ENCODE measurements around the gene FAT1. TPM values are rescaled to one million over a fixed set of nuclear protein-coding genes. Genes with fewer than 3 reads are reported as not detected.

FAT1 gene
- total and polyA plus RNA-seq, 12 donors: 20.4 to 131 (median 75.5) TPM

DNA sequence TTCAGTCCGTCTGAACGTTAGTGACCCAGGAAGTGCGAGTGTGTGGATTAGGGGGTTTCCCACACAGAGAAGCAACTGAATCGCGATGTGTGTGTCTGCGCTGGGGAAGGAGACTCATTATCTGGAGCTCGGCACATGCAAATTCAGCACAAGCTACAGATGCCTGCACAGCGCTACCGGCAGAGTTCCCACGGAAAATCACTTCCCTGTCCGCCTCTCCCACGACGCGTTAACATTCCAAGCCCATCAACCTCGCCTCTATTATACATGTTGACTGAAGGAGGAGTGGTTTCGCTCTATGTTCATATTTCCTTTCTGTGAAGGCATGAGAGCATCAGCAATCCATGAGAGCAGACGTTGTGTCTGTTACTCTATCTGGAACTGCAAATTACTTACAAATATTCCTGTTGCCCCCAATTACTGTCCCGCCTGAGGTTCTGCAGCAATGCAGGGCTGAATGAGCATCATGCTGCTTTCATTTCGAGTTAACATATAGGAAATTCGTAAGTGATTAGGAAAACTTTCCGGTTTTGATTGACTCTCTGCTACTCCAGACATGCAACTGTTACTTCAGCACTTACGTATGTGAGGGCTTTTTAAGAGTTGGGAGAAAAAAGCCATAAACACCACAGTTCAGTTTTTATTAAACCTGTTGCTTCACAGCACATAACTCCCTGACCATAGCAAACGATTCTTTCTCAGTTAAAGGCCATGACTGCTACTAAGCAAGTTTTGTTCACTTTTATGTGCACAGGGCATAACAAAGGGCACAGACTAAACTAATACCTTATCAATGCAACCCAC is 153.3 kb downstream of the FAT1 start:
- H3K36me3 ChIP-seq: no peaks in the 10 kb centered on the region
- no peaks in the 10 kb centered on the region for H3K9me3 ChIP-seq
- ATAC-seq: peak in 1 of 8 donors; percentile 20
- H3K4me1 ChIP-seq: peaks cover 0 to 4% (median 0%) of the 10 kb centered on the region in 9 donors
- H3K27ac ChIP-seq: no peak overlapping the region
- WGBS, 2 donors: 33 to 42% methylated on average over 23 of the region's 23 CpGs
- no peak for DNase-seq
- peak overlapping the region in 6 of 10 donors; percentile 15 to 41 (median 27) for H3K4me3 ChIP-seq
- TF ChIP-seq, protein P1, sequence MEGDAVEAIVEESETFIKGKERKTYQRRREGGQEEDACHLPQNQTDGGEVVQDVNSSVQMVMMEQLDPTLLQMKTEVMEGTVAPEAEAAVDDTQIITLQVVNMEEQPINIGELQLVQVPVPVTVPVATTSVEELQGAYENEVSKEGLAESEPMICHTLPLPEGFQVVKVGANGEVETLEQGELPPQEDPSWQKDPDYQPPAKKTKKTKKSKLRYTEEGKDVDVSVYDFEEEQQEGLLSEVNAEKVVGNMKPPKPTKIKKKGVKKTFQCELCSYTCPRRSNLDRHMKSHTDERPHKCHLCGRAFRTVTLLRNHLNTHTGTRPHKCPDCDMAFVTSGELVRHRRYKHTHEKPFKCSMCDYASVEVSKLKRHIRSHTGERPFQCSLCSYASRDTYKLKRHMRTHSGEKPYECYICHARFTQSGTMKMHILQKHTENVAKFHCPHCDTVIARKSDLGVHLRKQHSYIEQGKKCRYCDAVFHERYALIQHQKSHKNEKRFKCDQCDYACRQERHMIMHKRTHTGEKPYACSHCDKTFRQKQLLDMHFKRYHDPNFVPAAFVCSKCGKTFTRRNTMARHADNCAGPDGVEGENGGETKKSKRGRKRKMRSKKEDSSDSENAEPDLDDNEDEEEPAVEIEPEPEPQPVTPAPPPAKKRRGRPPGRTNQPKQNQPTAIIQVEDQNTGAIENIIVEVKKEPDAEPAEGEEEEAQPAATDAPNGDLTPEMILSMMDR (IDR thresholded peaks at IDR 0.05): no peak
- peaks cover 0 to 46% (median 13%) of the 10 kb centered on the region in 7 donors for H3K27me3 ChIP-seq
- intact Hi-C loops (cut with DNase I): loop anchor here in 1 of 10 donors (10.0 kb wide), 1 partner anchor 86 kb away; no protein-coding TSS in a partner anchor

DNA sequence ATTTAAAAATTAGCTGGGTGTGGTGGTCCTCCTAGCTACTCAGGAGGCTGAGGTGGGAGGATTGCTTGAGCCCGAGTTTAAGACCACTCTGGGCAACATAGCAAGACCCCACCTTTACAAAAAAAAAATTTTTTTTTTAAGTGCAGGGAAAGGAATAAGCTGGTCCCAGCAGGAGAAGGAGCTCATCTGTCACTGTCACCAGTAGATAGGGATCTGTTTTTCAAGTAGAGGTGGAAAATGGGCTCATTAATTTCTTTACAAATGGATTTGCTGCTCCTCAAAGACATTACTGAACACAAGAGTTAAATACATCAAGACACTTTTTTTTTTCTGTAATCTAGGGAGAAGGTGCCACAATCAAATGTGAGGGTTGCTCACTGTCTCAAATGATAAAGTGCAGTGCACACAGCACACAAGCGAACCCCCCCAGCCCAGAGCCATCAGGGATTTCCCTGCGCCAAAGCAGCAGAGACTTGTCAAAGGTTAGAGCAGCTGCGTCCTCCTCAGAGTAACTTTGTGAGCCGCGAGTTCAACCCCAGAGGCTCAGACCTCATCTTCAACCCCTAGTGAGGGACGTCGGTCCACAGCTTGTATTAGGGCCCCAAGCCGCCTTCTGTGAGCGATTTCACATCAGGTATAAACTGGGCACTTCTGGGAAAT is 154.0 kb downstream of the FAT1 start:
- intact Hi-C loops (cut with DNase I): loop anchor here in 1 of 10 donors (10.0 kb wide), 1 partner anchor 85 kb away; no protein-coding TSS in a partner anchor
- Histone ChIP-seq H3K27ac (no peak overlapping the region), H3K4me3 (peak overlapping the region in 6 of 10 donors; percentile 15 to 41 (median 27)), H3K27me3 (peaks cover 0 to 50% (median 13%) of the 10 kb centered on the region in 7 donors), H3K36me3 (no peaks in the 10 kb centered on the region), H3K9me3 (no peaks in the 10 kb centered on the region), H3K4me1 (peaks cover 0 to 4% (median 0%) of the 10 kb centered on the region in 9 donors)
- ATAC-seq (peak in 3 of 8 donors; percentile 11 to 42 (median 28)), DNase-seq (no peak)
- TF ChIP-seq, protein P1 (IDR thresholded peaks at IDR 0.05): no peak
- 50 to 51% methylated on average over 10 of the region's 10 CpGs for WGBS, 2 donors

DNA sequence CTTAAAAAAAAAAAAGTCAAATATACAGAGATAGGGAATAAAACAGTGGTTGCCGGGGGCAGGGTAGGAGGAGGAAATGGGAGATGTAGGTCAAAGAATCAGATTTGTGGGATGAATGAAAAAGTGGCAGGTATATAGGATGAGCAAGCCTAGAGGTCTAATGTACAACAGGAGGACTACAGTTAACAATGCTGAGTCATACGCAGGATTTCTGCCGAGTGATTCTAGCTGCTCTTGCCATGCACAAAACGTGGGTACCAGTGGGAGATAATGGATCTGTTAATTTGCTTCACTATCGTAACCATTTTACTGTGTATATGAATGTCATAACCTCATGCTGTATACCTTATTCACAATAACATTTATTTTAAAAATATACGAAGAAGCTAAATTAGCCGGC is 157.6 kb downstream of the FAT1 start:
- TF ChIP-seq, protein P1 (IDR thresholded peaks at IDR 0.05): no peak
- H3K36me3 ChIP-seq: no peaks in the 10 kb centered on the region
- H3K27me3 ChIP-seq: peaks cover 0 to 40% (median 4%) of the 10 kb centered on the region in 7 donors
- H3K4me3 ChIP-seq: no peak overlapping the region
- no peak overlapping the region for H3K27ac ChIP-seq
- intact Hi-C loops (cut with DNase I): no loop called here
- WGBS, 2 donors: 81 to 85% methylated on average over 7 of the region's 7 CpGs
- no peaks in the 10 kb centered on the region for H3K9me3 ChIP-seq
- ATAC-seq: no peak
- H3K4me1 ChIP-seq: peaks cover 0 to 4% (median 0%) of the 10 kb centered on the region in 9 donors
- DNase-seq: no peak

DNA sequence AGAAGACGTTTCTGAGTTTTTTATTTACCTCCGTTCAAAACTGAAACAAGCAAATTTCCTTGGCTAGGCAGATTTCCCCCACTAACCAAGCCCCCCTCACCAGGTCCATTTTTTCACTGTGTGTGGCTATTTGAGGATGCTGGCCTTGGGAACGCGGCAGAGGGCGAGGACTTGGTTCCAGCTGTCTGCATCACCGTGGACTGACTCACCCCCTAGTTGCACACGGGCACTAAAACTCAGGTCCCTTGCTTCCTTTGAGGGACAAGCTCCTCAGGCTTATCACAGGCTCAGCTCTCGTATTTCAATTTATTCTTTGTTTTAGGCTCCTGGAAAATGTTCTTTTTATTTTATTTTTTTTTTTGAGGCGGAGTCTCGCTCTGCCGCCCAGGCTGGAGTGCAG is 159.9 kb downstream of the FAT1 start:
- TF ChIP-seq, protein P1 (IDR thresholded peaks at IDR 0.05): no peak
- WGBS, 2 donors: 75 to 83% methylated on average over 11 of the region's 11 CpGs
- H3K4me1 ChIP-seq: no peaks in the 10 kb centered on the region

More for the DNA sequence above, 159.9 kb downstream of the FAT1 start:
- DNase-seq: no peak
- intact Hi-C loops (cut with DNase I): no loop called here
- H3K27ac ChIP-seq: no peak overlapping the region
- no peaks in the 10 kb centered on the region for H3K36me3 ChIP-seq
- no peak overlapping the region for H3K4me3 ChIP-seq
- peaks cover 0 to 25% (median 0%) of the 10 kb centered on the region in 7 donors for H3K27me3 ChIP-seq
- ATAC-seq: no peak
- H3K9me3 ChIP-seq: peaks cover 0 to 15% (median 0%) of the 10 kb centered on the region in 11 donors
